NCI-H2227 (cell line): ENCODE results near the gene UVSSA.

Source experiments
- DNase-seq: peaks from one replicate; lab custom pipeline; 2025; ENCODE audit not compliant: unreplicated experiment; lab: John Stamatoyannopoulos, UW

The UVSSA gene

DNA sequence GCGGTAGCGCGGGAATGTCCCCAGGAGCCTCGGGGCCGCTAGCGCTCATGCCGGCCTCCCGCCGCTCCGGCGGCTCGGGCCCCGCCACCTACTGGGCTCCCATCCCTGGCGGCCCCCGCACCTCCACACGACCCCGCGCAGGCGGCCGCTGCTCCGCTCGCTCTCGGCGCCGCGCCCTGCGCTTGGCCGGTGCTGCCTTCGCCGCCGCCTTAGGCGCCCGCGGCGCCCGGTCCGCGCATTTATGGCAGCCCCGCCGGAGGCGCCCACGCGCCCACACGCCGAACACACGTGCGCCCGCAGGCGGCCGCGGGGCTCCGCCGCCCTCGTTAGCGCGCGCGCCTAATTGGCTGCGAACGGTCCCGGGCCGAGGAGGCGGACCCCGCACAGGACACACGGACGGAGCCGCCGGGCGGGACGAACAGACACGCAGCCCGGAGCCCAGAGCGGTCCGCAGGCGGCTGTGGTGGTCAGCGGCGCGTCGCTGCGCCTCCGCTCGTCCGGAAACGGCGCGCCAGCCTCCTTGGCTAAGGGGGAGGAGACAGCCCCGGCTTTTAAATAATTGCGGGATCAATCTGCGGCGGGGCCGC lies 59.5 kb downstream of the UVSSA start, which contains the start of gene NKX1-1:
NKX1-1 (minus strand) TSS at position 49 of the 587 bp plus-strand sequence; CDS start at position 49, 0 bp downstream.
- no peak for DNase-seq

DNA sequence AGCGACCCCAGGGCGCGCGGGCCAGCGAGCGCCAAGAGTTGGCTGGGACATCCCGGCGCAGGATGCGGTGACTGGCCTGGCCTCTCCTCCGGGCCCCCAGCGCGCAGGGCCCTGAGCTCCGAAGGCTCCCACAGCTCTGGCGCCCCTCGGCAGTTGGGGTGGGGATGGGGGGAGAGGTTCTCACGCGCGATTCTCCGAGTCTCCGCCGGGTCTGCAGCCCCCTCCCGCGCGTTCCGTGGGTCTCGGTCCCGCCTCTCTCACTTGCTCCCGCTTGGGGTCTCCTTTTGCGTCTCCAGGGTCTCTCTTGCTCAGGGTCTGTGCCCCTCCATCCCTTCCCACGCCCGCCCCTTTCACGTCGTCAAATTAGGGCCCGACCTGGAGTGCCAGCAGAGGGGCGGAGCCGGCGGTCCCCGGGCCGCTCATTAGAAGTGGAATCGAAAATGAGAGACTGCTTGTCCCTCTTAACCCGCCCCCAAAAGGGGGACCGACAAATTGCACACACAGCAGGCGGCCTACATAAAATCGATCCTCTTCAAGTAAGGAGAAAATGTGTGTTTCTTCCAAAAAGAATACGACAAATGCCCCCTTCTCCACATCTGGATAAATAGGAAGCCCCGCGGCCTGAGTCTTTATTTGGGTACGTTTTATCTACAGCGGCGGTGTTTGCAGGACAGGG lies 60.1 kb downstream of the UVSSA start:
- DNase-seq = no peak

DNA sequence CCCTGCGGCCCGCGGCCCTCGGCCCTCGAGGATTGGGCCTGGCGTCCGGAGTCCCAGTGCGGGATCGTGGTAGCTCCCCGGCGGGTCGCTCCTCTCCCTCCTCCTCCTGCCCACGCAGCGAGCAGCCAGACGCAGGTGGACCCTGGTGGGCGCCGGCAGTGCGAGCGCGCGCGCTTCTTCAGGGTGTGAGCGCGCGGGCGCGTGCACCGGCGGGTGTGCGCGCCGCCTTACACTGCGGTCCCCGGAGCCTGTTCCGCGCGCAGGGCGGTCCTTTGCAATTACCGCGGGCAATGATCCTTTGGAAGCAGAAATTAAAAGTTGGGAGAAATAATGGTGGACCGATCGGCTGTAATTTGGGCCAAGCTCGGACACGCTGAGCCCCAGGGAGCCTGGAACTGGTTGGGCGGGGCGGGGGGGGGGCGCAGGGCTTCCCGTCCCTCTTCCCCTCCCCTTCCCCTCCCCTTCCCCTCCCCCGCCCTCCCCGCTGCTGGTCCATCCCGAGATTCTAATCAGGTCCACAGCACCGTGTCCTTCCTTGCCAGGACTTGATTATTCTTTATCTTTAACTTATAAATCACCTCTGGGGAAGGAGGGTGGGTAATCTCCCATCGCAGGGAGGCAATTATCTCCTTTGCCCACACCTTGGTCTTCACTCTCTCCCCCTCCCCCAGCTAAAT lies 60.8 kb downstream of the UVSSA start:
- DNase-seq = no peak

DNA sequence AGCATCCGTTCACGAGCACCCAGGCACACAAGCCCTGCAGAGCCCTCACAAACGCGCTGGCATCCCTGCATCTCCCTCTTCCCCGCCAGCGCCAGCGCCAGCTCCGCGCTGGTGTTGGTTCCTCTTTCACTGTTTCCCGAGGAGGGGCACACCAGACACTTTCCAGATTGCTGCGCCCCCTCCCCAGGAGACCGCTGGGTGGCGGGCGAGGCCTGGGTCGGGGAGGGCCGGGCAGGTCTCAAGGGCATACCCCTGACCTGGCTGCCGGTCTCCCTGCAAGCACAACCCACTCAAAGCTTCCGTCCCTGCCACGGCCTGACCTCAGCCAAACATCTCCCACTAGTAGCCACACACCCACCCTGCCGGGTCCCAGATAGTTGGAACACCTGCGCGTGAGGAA lies 61.4 kb downstream of the UVSSA start:
- no peak for DNase-seq

DNA sequence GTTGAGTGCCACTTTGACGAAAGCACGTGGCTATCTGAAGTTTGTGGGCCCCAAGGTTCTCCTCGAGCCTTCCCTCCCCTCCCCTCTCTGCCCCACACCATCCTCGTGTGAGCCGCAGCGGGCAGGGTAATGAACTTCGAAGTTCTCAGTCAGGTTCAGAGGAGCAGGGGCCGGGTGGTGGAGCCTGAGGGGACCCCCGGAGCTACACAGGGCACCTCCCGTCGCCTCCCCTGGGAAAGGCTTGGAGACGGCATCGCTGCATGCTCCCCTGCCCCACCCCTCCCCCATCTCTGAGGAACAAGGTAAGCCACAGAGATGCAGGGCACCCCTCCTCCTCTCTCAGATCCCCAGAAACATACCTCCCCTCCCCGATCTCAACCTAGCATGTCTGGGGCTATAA lies 62.1 kb downstream of the UVSSA start:
- no peak for DNase-seq

DNA sequence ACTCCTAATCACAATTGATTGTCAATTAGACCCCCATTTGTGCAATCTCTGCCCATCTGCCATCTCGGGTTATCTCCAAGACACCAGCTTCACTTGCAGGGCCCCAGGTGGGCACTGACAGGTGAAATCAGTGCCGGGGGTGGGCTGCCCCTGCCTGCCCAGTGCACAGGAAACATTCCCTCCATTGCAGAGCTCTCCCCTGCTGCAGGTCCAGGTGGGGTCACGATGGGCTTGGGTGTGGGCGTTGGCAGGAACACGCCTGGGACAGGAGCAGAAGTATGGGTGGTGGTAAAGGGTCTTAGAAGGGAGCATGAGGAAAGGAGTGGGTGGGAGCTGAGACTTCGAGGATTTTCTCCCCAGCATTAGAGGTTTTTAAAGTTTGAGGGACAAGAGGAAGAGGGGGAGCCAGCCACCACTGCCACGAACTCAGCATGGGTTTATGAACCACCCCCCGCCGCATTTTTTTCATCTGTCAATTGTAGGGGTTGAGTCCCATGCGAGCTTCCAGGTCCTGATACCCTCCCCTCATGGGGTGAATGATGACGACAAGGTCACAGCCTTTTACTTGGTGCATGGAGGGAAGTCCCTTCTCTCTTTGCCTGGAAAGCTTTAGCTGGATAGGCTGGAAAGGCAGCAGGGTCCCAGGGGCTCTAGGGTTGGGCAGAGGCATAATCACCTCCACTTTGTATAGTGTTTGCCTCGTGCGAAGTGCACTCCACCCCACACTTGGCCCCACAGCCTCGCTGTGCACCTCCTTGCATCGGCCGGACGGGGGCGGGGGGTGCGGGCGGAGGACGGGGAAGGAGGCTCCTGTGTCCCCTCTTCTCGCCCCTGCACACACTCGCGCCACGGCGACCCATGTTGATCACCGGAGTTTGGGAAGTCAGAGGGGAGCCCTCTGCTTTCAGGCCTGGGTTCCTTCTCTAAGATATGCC lies 62.8 kb downstream of the UVSSA start:
- no peak for DNase-seq

DNA sequence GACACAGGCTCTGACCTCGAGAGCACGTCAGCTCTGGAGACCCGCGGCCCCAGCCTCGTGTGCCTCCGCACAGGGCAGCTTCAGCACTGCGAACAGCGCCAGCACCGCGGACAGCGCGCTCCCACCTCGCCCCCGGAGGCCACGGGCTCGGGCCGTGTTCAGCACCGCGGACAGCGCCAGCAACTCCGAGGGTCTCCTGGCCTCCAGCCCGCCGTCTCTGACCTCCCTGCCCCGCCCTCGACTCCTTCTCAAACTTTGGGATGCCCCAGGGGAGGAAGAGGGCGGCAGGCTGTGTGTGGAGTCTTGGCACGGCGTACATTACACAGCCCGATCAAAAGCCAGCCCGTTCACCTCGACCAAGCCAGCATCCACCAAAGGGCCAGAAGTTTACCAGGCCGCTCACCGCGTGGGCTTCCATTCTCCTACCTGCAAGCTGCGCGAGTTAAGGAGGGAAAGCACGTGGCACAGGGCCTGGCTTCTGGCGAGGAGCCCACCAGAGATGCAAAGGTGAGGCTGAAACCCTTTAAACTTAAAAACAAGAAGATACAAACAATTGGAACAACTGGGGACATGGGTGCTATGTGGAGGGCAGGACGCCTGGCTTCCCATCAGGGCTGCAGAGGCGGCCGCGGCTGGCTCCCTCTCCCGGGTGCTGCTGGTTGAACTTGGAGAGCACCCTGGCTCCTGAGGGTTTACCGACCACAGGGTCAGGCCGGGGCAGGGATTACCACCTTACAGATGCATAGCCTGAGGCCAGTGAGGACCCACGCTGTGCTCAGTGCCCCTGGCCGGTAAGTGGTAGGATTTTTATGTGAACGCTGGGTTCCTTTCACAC lies 63.7 kb downstream of the UVSSA start:
- DNase-seq = no peak

DNA sequence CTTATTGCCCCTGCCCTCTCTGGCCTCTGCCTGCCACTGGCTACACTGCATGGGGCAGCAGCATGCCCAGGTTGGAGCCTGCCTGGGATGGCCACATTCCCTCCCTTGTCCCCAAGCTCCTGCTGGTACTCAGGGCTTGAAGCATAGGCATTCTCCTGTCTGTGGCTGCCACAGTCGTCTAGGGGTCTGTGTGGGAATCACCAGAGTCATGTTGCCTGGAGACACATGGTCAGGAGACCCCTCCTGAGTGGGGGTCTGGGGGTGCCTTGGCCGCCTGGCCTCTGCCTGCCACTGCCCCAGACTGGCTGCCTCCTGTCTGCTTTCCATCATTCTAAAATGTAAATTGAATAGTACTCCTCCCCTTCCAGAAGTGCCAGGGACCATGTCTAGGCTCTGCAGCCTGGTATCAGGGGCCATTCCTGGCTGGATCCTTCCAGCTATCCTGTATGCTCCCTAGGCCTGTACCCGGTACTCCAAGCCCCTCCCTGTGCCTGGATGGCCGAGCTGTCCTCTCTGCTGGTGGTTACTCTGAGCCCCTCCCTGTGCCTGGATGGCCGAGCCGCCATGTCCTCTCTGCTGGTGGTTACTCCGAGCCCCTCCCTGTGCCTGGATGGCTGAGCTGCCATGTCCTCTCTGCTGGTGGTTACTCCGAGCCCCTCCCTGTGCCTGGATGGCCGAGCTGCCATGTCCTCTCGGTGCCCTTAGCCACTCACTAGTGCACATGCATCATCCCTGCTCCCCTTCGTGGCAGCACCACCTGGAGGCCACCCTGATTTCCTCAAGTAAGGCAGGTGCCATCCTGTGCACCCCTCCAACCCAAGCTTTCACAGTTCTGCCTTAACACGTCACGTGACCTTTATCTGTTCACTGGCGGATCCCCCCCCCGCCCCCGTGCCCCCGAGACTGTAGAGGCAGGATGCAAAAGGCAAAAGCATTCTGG lies 64.7 kb downstream of the UVSSA start:
- no peak for DNase-seq

DNA sequence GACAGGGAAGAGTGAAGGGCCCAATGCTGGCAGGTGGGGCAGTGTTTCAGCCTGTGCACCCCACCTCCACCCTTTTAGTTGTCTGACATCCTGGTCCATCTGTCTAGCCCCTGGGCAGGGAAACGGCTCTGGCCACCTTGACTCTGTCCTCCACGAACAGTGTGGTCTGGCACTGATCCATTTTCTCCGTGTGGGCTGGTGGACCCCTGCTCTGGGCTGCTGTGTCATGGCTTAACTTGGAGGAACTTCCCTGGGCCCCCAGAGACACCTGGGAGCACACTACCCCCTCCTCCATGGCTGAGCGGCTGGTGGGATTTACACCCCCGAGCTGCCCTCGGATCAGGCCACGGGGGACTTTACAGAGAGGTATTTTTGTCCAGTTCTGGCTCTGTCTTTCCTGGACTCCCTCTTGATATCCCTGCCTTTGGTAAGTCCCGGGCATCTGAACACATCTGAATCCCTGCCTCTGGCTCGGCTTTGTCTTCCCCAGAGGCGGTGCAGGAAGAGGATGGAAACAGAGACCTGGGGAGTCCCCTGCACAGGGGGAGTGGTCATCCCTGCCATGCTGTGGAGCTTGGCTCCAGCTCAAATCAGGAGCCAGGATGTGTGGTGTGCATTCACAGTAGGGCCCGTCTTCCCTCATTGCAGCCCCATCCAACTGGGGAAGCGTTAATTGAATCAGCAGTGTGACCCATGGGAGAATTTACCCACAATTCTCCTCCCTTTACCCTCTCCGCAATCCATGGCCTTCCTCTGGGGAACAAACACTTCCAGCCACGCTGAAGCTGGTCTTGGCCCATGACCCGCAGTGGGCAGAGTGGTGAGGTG lies 65.6 kb downstream of the UVSSA start:
- DNase-seq = no peak

DNA sequence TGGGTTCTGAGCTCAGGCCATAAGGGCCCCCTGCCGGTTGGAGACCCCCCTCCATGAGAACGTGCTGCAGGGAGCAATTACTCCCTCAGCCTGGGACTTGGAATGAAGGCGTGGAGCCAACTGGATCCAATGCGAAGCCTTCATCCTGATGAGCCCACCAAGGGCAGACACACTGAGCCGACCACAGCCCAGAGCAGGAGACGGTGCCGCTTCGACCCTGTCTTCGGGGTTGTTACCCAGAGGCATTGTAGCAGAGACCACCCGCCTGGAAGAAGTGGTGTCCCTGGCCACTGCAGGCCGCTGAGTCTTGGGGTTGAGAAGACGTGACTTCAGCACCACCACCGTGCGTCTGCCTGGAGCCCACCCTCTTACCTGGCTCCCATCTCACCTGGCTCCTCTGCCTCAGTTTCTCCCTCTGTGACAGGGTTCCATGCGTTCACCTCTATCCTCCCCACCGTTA lies 66.2 kb downstream of the UVSSA start:
- DNase-seq = no peak

DNA sequence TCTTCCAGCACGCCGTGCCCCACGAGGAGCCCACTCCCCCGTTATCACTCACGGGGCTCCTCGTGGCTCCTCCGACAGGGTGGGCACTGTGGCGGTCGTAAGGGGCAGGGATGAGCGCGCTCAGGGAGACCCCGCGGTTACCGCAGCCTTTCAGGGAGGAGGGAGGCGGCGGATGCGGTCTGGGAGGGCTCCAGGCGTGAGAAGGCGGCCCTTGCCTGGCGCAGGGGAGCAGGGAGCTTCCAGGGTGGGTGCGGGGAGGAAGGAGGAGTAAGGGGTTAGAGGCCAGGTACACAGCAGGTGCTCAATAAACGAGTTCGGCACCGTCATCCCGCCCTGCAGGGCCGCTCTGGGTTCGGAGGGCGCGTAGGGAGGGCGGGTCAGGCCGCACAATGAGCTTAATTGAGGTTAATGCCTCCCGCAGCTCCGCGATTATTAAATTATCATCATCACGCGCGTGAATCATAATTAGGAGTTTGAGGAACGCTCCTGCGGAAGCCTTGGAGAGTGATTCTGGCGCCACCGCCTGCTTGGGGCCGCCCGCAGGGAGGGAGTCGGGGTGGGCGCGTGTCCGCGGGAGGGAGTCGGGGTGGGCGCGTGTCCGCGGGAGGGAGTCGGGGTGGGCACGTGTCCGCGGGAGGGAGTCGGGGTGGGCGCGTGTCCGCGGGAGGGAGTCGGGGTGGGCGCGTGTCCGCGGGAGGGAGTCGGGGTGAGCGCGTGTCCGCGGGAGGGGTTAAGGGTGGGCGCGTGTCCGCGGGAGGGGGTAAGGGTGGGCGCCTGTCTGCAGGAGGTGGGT lies 66.9 kb downstream of the UVSSA start:
- DNase-seq = no peak

DNA sequence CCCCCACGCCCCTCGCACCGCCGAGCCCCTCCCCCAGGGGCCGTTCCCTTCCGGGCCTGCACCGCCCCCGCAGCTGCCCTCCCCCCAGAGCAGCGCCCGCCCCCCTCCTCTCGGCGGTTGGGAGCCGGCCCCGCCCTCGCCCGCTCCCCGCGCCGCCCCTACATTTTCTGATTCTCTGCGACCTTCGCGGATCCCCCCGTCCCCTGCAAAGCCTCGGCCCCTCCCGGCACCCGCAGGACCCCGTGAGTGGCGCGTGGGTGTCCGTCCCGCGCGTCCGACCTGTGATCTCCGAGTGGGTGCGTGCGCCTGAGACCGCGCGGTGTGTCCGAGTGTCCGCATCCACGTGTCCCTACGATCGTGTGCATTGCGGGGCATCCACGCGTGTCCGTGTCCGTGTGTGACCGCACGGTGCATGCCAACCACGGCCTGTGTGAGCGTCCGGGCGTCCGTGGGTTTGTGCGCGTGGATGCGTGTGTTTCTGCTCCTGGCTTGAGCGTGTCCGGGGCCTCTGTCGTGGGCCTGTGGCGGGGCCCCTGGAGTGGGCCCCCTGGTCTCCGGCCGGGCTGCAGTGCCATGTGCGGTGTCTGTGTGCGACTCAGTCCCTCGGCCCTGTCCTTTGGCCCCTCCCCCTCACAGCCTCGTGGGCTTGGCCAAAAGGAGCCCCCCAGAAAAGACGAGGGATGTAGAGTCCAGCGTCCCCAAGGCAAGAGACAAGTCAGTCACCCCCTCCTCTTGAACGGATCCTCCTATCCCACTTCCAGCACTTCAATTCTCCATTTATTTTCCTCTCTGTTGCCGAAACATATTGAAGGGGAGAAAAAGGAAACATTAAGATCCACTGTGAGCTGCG lies 68.0 kb downstream of the UVSSA start:
- peak; percentile 26 for DNase-seq

DNA sequence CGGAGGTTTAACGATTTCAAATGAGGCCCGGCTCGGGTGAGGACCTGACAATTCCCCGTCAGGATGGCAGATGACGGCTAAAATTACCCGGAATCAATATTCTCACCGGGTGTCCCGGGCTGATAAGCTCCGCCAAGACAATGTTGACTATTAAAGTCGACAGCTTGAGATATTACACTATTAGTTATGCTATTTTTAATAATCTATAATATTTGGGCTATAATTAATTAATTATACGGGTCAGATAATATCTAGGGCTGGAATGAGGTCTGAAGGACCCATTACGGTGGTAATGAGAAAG lies 68.6 kb downstream of the UVSSA start:
- no peak for DNase-seq

DNA sequence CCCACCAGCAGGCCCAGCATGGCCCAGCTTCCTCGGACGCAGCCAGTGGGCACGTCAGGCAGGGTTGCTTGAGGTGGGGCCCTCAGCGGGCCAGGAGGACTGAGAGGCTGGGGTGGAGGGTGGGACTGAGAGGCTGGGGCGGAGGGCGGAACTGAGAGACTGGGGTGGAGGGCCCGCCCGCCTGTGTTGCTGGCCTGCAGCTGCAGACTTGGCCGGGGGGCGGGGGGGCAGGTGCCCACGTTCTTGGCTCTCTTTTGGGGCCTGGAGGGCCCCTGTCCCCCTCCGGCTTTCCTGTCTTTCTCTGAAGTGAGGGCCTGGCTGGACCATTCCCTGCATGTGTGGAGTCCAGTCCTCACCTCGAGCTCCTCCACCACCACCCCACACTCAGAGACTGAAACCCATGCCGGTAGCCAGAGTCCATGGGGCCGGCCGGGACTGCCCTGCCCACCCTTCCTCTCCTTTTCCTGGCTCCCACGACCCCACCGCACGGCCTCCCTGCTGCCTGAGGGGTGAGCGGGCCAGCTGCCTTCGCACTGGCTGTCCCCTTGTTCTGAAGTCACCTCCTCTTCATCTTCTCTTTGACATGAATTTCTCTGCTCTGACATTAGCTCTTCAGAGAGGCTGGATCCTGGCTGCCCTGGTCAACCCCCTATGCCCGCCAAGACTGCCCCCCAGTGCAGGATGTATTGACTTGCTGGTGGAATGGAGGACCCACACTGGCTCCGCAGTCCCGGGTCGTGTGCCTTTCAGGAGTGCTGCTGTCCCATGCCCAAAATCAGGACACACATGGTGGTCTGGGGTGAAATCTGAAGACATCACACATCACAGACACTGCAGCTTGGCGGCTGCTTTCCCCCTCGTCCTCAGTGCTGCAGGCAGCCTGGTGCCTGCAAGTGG lies 69.3 kb downstream of the UVSSA start:
- no peak for DNase-seq

DNA sequence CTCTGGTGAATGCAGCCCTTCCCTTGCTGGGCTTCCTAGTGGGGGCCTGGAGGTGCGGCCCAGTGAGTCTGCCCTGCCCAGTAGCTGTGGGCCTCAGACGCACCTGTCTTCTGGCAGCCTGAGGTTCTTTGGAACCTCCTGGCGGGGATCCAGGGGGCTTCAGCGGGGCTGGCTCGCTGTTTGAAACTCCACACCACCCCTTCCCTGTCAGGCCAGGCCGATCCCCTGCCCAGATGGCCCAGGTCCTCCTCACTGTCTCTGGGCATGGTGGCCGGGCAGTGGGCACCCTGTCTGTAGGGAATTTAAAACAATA lies 69.9 kb downstream of the UVSSA start:
- DNase-seq = no peak
